GM12878 (cell line): ENCODE data around the gene TNFRSF11A. TPM values are rescaled to one million over a fixed set of nuclear protein-coding genes. Genes with fewer than 3 reads are reported as not detected.

ENCODE experiments used
- ATAC-seq: fragments of 200-7000 bp; cut with Tn5 transposase; 3 replicates; pipeline ENCODE4 v1.9.1; 2020; ENCODE audit warnings: mild to moderate bottlenecking, moderate library complexity
- BruUV-seq: library from RNA; stranded (reverse); fragments of 400-500 nt; replicated peaks from 2 replicates; lab custom pipeline; 2021; lab: Mats Ljungman, UMichigan
- CTCF ChIA-PET: fragments of 300-600 bp; sonication (Branson Sonifier 250); formaldehyde crosslinking; extraction: SDS; loops from one replicate; lab custom pipeline; 2021; ENCODE audit warnings: inconsistent platforms; lab: Yijun Ruan, JAX
- POLR2A ChIA-PET: fragments of 350-600 bp; formaldehyde crosslinking; extraction: SDS; loops from one replicate; lab custom pipeline; 2021; ENCODE audit warnings: inconsistent platforms; lab: Charles Lee
- RAD21 ChIA-PET: fragments of 300-600 bp; sonication (Branson Sonifier 250); formaldehyde crosslinking; loops from one replicate; lab custom pipeline; 2023; ENCODE audit warnings: antibody characterized with exemption; ENCODE audit not compliant: unreplicated experiment; lab: Charles Lee
- SMC1A ChIA-PET: fragments of 300-600 bp; sonication (Branson Sonifier 250); formaldehyde crosslinking; loops from one replicate; lab custom pipeline; 2023; ENCODE audit not compliant: unreplicated experiment, uncharacterized antibody; lab: Charles Lee
- DNase-seq: peaks from one replicate; pipeline ENCODE4 v3.0.0-alpha.2; 2011; ENCODE audit warnings: low read depth, low spot score
- FAIRE-seq: peaks from 3 replicates; lab custom pipeline; 2011; peaks lifted over from hg19 to GRCh38; lab: Jason Lieb, UNC
- H2AFZ ChIP-seq: 2 replicates; pipeline ENCODE4 v1.6.0; 2011; ENCODE audit warnings: low read depth, low read length, control low read depth; ENCODE audit not compliant: control insufficient read depth
- H3K27ac ChIP-seq: 2 replicates; pipeline ENCODE4 v1.5.1; 2011; ENCODE audit warnings: control low read depth; ENCODE audit not compliant: control insufficient read depth, insufficient read depth
- H3K27me3 ChIP-seq, 2 experiments: replicated peaks in 1 of 2; 2 replicates each; pipeline versions ENCODE4 v1.6.0 to v1.6.1; 2011; ENCODE audit warnings: low read length in 1 of 2; ENCODE audit not compliant: control insufficient read depth in 2 of 2, insufficient read depth in 2 of 2
- H3K36me3 ChIP-seq, 2 experiments: 2 replicates each; pipeline ENCODE4 v1.5.1; 2011; ENCODE audit warnings: low read length in 1 of 2; ENCODE audit not compliant: control insufficient read depth in 2 of 2, insufficient read depth in 2 of 2
- H3K4me1 ChIP-seq: 2 replicates; pipeline ENCODE4 v1.6.1; 2011; ENCODE audit warnings: mild to moderate bottlenecking, low read length, moderate library complexity, mixed read lengths; ENCODE audit not compliant: control insufficient read depth, insufficient read depth
- H3K4me2 ChIP-seq: 2 replicates; pipeline ENCODE4 v1.6.0; 2011; ENCODE audit warnings: control low read depth; ENCODE audit not compliant: control insufficient read depth, insufficient read depth
- H3K4me3 ChIP-seq: fragments of 200-600 bp; sonication (generic); 2 replicates; pipeline ENCODE4 v1.5.1; 2016
- H3K79me2 ChIP-seq: 2 replicates; pipeline ENCODE4 v1.6.0; 2011; ENCODE audit warnings: low read length; ENCODE audit not compliant: control insufficient read depth, insufficient read depth
- H3K9ac ChIP-seq: 2 replicates; pipeline ENCODE4 v1.8.0; 2011; ENCODE audit warnings: low read length, control low read depth, mixed read lengths; ENCODE audit not compliant: control insufficient read depth, insufficient read depth
- H3K9me3 ChIP-seq: replicated peaks from 3 replicates; pipeline ENCODE4 v1.5.1; 2011; ENCODE audit warnings: mild to moderate bottlenecking, low read length; ENCODE audit not compliant: control insufficient read depth, insufficient read depth
- H4K20me1 ChIP-seq: 2 replicates; pipeline ENCODE4 v1.6.0; 2011; ENCODE audit not compliant: control insufficient read depth, insufficient read depth
- BCL11A ChIP-seq: IDR thresholded peaks from 2 replicates; pipeline ENCODE4 v1.6.1; 2011; ENCODE audit warnings: low read depth, low read length
- CBX3 ChIP-seq: fragments of 200-600 bp; sonication (generic); IDR thresholded peaks from 2 replicates; pipeline ENCODE4 v1.6.1; 2016; ENCODE audit warnings: low read depth, borderline replicate concordance
- CREB1 ChIP-seq: IDR thresholded peaks from 2 replicates; pipeline ENCODE4 v1.6.1; 2012; ENCODE audit warnings: low read depth, mild to moderate bottlenecking, inconsistent platforms
- E2F8 ChIP-seq: fragments of 450-650 bp; IDR thresholded peaks from 2 replicates; pipeline ENCODE4 v1.6.1; 2018; ENCODE audit warnings: mild to moderate bottlenecking, low read depth, moderate library complexity; ENCODE audit not compliant: partially characterized antibody
- EED ChIP-seq: sonication (generic); IDR thresholded peaks from 2 replicates; pipeline ENCODE4 v1.6.1; 2016; ENCODE audit warnings: antibody characterized with exemption, low read depth
- IKZF1 ChIP-seq: fragments of 450-650 bp; conservative IDR thresholded peaks from 2 replicates; pipeline ENCODE4 v1.6.1; 2017; ENCODE audit warnings: antibody characterized with exemption, mild to moderate bottlenecking
- POLR2AphosphoS2 ChIP-seq: IDR thresholded peaks from 2 replicates; pipeline ENCODE4 v1.6.1; 2011; ENCODE audit warnings: low read depth, mild to moderate bottlenecking, low read length, improper control_type of control experiment, moderate library complexity
- POLR2AphosphoS5 ChIP-seq: IDR thresholded peaks from 2 replicates; pipeline ENCODE4 v1.6.1; 2011; ENCODE audit warnings: mild to moderate bottlenecking, low read length, inconsistent platforms
- ZBED1 ChIP-seq: IDR thresholded peaks from 2 replicates; pipeline ENCODE4 v1.6.1; 2016; ENCODE audit warnings: borderline replicate concordance
- WGBS: methylation state at CpG from one replicate; pipeline ENCODE4 v1.1.6; 2016; ENCODE audit warnings: low lambda C conversion rate; ENCODE audit not compliant: insufficient replicate concordance, insufficient coverage; ENCODE audit errors: missing lambda C conversion rate; 5-methylcytosine and 5-hydroxymethylcytosine counted together
- in situ Hi-C: fragments of 300-500 bp; cut with MboI; formaldehyde crosslinking; loops from 9 replicates; pipeline ENCODE4 v1.14.3; 2018; ENCODE audit warnings: mixed read lengths
- intact Hi-C: fragments of 100-400 bp; cut with micrococcal nuclease; formaldehyde crosslinking; loops from one replicate; pipeline ENCODE4 v1.14.2; 2022; ENCODE audit not compliant: unreplicated experiment
- polyA plus RNA-seq, 11 experiments: library from polyadenylated mRNA; depleted of rRNA in 4 of 11; unstranded in 6 of 11; stranded (reverse) in 5 of 11; fragments of >200 nt; fragmentation: Nextera tagmentation in 4 of 11; fragmentation: Illumina TruSeq in 1 of 11; extraction: Ambion mirVana in 4 of 11; extraction: Trizol in 1 of 11; gene quantifications; 1 replicate in 1 of 11; 2 replicates in 10 of 11; pipeline versions ENCODE4 v1.2.1 to v1.2.3, GENCODE V29; 2011 to 2016; ENCODE audit warnings: inconsistent platforms in 2 of 11, missing spikeins in 2 of 11, low read depth in 1 of 11
- total RNA-seq, 4 experiments: library from RNA; depleted of rRNA in 3 of 4; stranded (reverse); fragments of >200 nt in 3 of 4; fragmentation: Illumina TruSeq in 1 of 4; extraction: Trizol in 1 of 4; gene quantifications; 2 replicates each; pipeline versions ENCODE4 v1.2.1 to v1.2.3, GENCODE V29; 2013 to 2021
- TF ChIP-seq, protein P1 (sequence below): fragments of 150-350 bp; IDR thresholded peaks from 2 replicates; pipeline ENCODE4 v1.6.1; 2014; ENCODE audit warnings: mild to moderate bottlenecking, low read depth, low read length
- TF ChIP-seq, protein P2 (sequence below): fragments of 450-650 bp; IDR thresholded peaks from 2 replicates; pipeline ENCODE4 v1.6.1; 2016; ENCODE audit warnings: mild to moderate bottlenecking
- TF ChIP-seq, protein P3 (sequence below): IDR thresholded peaks from 2 replicates; pipeline ENCODE4 v1.6.1; 2012; ENCODE audit warnings: low read length, inconsistent platforms

Gene TNFRSF11A
- total and polyA plus RNA-seq, 10 of the 15 experiments (the other 5 are each of a cell fraction or from before 2014, with no cell fraction given), result 0.07 to 4.0 (median 0.23) TPM

DNA sequence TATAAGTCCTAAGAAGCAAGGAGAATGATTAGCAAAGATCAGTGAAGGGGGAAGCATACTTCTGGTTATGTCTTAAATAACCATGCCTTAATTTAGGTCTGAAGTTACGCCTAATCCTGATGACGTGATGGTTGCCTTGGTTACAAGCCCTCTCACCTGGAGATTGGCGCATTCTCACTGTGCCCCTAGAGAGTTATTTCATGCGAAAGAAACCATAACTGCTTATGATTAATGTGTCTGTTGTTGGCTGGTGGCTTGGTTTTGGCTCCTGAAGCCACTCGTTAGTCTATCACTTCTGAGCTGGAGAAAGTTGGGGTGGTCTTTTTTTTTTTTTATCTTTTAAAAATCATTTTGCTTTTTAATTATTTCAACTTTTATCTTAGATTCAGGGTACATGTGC lies 47.0 kb downstream of the TNFRSF11A start (continued):
- TF ChIP-seq ZBED1 (no peak), BCL11A (peak; percentile 71)
- TF ChIP-seq, all 136 proteins: peak for 26

DNA sequence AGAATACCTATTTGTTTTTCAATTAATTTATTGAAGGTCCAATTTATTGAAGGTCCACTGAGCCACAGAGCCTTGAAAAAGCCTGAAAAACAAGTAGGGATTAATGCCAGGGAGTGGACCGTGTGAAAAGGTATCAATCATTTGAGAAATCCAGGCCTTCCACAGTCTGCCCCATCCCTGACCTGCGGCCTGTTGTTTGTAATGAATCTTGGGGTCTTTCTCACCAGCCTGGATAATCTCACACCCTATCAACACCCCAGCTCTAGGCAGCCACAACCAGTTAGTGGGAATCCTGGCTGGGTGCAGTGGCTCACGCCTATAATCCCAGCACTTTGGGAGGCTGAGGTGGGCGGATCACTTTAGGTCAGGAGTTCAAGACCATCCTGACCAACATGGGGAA lies 47.8 kb downstream of the TNFRSF11A start:
- no peaks in the 10 kb centered on the region for H3K27me3 ChIP-seq
- no peak for DNase-seq
- H2AFZ ChIP-seq, result no peak overlapping the region
- no peak overlapping the region for H3K9ac ChIP-seq
- no peak for ATAC-seq
- ChIA-PET POLR2A (interaction anchor here (1.1 kb wide), 1 partner anchor 40 kb away, joined by 3 read pairs; no protein-coding TSS in a partner anchor), RAD21 (interaction anchor here (0.5 to 1.3 kb wide), 3 partner anchors 48 to 713 kb away, joined by 3 to 4 read pairs (median 3); no protein-coding TSS in a partner anchor), SMC1A (interaction anchor here (0.7 to 1.4 kb wide), 3 partner anchors 48 to 1072 kb away, joined by 3 to 4 read pairs (median 3); no protein-coding TSS in a partner anchor), CTCF (interaction anchor here (1.0 to 1.6 kb wide), 3 partner anchors 11 to 53 kb away, joined by 3 to 4 read pairs (median 3); no protein-coding TSS in a partner anchor)
- H3K9me3 ChIP-seq, result no peaks in the 10 kb centered on the region
- no peaks in the 10 kb centered on the region for H3K79me2 ChIP-seq
- 49% methylated on average over 4 of the region's 4 CpGs for WGBS
- no peaks in the 10 kb centered on the region for H4K20me1 ChIP-seq
- no TSS peak for BruUV-seq
- H3K4me2 ChIP-seq, result no peak overlapping the region
- FAIRE-seq, result no peak
- peaks cover 6% of the 10 kb centered on the region for H3K4me1 ChIP-seq
- H3K4me3 ChIP-seq, result no peak overlapping the region
- intact Hi-C loops (loop anchor here (2.0 kb wide), 1 partner anchor 46 kb away; no protein-coding TSS in a partner anchor), in situ Hi-C loops (no loop called here)
- H3K27ac ChIP-seq, result no peak overlapping the region
- H3K36me3 ChIP-seq, result no peaks in the 10 kb centered on the region; a peak in 1 of 4 replicates
- TF ChIP-seq EED, result no peak
- TF ChIP-seq, protein P1, sequence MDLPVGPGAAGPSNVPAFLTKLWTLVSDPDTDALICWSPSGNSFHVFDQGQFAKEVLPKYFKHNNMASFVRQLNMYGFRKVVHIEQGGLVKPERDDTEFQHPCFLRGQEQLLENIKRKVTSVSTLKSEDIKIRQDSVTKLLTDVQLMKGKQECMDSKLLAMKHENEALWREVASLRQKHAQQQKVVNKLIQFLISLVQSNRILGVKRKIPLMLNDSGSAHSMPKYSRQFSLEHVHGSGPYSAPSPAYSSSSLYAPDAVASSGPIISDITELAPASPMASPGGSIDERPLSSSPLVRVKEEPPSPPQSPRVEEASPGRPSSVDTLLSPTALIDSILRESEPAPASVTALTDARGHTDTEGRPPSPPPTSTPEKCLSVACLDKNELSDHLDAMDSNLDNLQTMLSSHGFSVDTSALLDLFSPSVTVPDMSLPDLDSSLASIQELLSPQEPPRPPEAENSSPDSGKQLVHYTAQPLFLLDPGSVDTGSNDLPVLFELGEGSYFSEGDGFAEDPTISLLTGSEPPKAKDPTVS, result no peak
- TF ChIP-seq CREB1, result no peak
- TF ChIP-seq, protein P2, sequence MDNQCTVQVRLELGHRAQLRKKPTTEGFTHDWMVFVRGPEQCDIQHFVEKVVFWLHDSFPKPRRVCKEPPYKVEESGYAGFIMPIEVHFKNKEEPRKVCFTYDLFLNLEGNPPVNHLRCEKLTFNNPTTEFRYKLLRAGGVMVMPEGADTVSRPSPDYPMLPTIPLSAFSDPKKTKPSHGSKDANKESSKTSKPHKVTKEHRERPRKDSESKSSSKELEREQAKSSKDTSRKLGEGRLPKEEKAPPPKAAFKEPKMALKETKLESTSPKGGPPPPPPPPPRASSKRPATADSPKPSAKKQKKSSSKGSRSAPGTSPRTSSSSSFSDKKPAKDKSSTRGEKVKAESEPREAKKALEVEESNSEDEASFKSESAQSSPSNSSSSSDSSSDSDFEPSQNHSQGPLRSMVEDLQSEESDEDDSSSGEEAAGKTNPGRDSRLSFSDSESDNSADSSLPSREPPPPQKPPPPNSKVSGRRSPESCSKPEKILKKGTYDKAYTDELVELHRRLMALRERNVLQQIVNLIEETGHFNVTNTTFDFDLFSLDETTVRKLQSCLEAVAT, result no peak
- no peak for TF ChIP-seq CBX3
- TF ChIP-seq IKZF1, result no peak
- TF ChIP-seq, protein P3, sequence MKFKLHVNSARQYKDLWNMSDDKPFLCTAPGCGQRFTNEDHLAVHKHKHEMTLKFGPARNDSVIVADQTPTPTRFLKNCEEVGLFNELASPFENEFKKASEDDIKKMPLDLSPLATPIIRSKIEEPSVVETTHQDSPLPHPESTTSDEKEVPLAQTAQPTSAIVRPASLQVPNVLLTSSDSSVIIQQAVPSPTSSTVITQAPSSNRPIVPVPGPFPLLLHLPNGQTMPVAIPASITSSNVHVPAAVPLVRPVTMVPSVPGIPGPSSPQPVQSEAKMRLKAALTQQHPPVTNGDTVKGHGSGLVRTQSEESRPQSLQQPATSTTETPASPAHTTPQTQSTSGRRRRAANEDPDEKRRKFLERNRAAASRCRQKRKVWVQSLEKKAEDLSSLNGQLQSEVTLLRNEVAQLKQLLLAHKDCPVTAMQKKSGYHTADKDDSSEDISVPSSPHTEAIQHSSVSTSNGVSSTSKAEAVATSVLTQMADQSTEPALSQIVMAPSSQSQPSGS, result no peak
- TF ChIP-seq POLR2AphosphoS5, result no peak
- no peak for TF ChIP-seq E2F8
- no peak for TF ChIP-seq POLR2AphosphoS2
